Adrenal gland (tissue), 5 donors: Measurements from ENCODE around the gene TBCEL.

ENCODE experiments used
- POLR2A ChIP-seq, 2 donors: fragments of 450-650 bp; IDR thresholded peaks; one replicate each; pipeline ENCODE4 v1.6.1; 2017; ENCODE audit warnings: antibody characterized with exemption in 2 of 2, mild to moderate bottlenecking in 2 of 2, moderate library complexity in 1 of 2
- TF ChIP-seq, protein P1 (sequence below), 6 experiments: fragments of 450-650 bp in 4 of 6; fragments of 200-600 bp in 2 of 6; sonication (generic) in 1 of 6; IDR thresholded peaks; 1 replicate in 5 of 6; 2 replicates in 1 of 6; pipeline versions ENCODE4 v1.5.1 to v1.8.0; 2016 to 2021; ENCODE audit warnings: antibody characterized with exemption in 6 of 6, mild to moderate bottlenecking in 2 of 6, moderate library complexity in 1 of 6
- donor health status: DM: no; HTN: no; CAD: no.

DNA sequence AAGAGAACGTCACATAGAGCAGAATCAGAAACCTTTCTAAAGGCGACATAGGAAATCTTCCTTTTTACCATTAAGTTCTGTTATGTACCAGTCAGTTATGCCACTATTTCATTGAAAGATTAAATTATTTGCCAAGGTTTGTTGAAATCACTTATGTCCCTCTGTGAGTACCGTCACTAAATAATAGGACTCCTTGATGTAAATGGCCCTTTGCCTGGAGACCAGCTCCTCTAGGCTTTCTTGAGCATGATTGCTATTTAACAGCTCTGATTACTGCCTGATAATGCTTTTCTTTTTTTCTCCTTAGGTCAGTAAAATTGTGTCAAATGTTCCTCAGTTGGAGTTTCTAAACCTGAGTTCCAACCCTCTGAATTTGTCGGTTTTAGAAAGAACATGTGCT, 29.3 kb downstream of the TBCEL start:
- no peak for TF ChIP-seq POLR2A (IDR thresholded peaks at IDR 0.05)
- TF ChIP-seq, protein P1, sequence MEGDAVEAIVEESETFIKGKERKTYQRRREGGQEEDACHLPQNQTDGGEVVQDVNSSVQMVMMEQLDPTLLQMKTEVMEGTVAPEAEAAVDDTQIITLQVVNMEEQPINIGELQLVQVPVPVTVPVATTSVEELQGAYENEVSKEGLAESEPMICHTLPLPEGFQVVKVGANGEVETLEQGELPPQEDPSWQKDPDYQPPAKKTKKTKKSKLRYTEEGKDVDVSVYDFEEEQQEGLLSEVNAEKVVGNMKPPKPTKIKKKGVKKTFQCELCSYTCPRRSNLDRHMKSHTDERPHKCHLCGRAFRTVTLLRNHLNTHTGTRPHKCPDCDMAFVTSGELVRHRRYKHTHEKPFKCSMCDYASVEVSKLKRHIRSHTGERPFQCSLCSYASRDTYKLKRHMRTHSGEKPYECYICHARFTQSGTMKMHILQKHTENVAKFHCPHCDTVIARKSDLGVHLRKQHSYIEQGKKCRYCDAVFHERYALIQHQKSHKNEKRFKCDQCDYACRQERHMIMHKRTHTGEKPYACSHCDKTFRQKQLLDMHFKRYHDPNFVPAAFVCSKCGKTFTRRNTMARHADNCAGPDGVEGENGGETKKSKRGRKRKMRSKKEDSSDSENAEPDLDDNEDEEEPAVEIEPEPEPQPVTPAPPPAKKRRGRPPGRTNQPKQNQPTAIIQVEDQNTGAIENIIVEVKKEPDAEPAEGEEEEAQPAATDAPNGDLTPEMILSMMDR (IDR thresholded peaks at IDR 0.05), result no peak
